ENCODE results near the gene HUWE1.

The HUWE1 gene

GRCh38 chrX:53642337-53642736 is 44.2 kb downstream of the HUWE1 start:
- H3K79me2 ChIP-seq (ENCODE audit: insufficient read depth, low read length): no peaks in the 10 kb centered on the region
- no peak overlapping the region for H2AFZ ChIP-seq (ENCODE audit: low read length)
- H3K4me3 ChIP-seq (ENCODE audit: low read depth, low read length, poor library complexity, severe bottlenecking): no peak overlapping the region
- no peaks in the 10 kb centered on the region for H3K27me3 ChIP-seq (ENCODE audit: insufficient read depth, low read length)
- H4K20me1 ChIP-seq (ENCODE audit: insufficient read depth, low read length): no peaks in the 10 kb centered on the region
- no peaks in the 10 kb centered on the region for H3K9me2 ChIP-seq (ENCODE audit: low read depth, low read length)
- no peak overlapping the region for H3K4me2 ChIP-seq (ENCODE audit: low read length)
- H3K36me3 ChIP-seq (ENCODE audit: insufficient read depth, low read length): peaks cover 88% of the 10 kb centered on the region
- H3K27ac ChIP-seq (ENCODE audit: low read depth, low read length, poor library complexity, severe bottlenecking): no peak overlapping the region
- no peaks in the 10 kb centered on the region for H3F3A ChIP-seq (ENCODE audit: insufficient read depth, low read length)
- H3K9ac ChIP-seq (ENCODE audit: low read length): no peak overlapping the region
- no peak for TF ChIP-seq EZH2 (IDR thresholded peaks at IDR 0.05; ENCODE audit: borderline replicate concordance, low read length)
- no peak for TF ChIP-seq CTCF (IDR thresholded peaks at IDR 0.05; ENCODE audit: low read length)
- no peaks in the 10 kb centered on the region for H3K4me1 ChIP-seq (ENCODE audit: insufficient read depth, low read length, severe bottlenecking)
- H3K9me3 ChIP-seq (ENCODE audit: low read length): no peaks in the 10 kb centered on the region

GRCh38 chrX:53639257-53639656 is 47.3 kb downstream of the HUWE1 start:
- Histone ChIP-seq H3K79me2 (ENCODE audit: insufficient read depth, low read length) (no peaks in the 10 kb centered on the region), H3K27me3 (ENCODE audit: insufficient read depth, low read length) (no peaks in the 10 kb centered on the region), H3F3A (ENCODE audit: insufficient read depth, low read length) (no peaks in the 10 kb centered on the region), H3K4me2 (ENCODE audit: low read length) (no peak overlapping the region), H3K9me2 (ENCODE audit: low read depth, low read length) (no peaks in the 10 kb centered on the region), H2AFZ (ENCODE audit: low read length) (no peak overlapping the region), H3K9me3 (ENCODE audit: low read length) (no peaks in the 10 kb centered on the region), H3K36me3 (ENCODE audit: insufficient read depth, low read length) (peaks cover 86% of the 10 kb centered on the region), H3K9ac (ENCODE audit: low read length) (no peak overlapping the region), H3K4me1 (ENCODE audit: insufficient read depth, low read length, severe bottlenecking) (no peaks in the 10 kb centered on the region), H4K20me1 (ENCODE audit: insufficient read depth, low read length) (no peaks in the 10 kb centered on the region), H3K4me3 (ENCODE audit: low read depth, low read length, poor library complexity, severe bottlenecking) (no peak overlapping the region), H3K27ac (ENCODE audit: low read depth, low read length, poor library complexity, severe bottlenecking) (no peak overlapping the region)
- TF ChIP-seq EZH2 (IDR thresholded peaks at IDR 0.05; ENCODE audit: borderline replicate concordance, low read length) (no peak), CTCF (IDR thresholded peaks at IDR 0.05; ENCODE audit: low read length) (no peak)

- no peak overlapping the region for H3K4me3 ChIP-seq (ENCODE audit: low read depth, low read length, poor library complexity, severe bottlenecking)
- TF ChIP-seq CTCF (IDR thresholded peaks at IDR 0.05; ENCODE audit: low read length) (no peak), EZH2 (IDR thresholded peaks at IDR 0.05; ENCODE audit: borderline replicate concordance, low read length) (no peak)
- H4K20me1 ChIP-seq (ENCODE audit: insufficient read depth, low read length): no peaks in the 10 kb centered on the region
- H3K79me2 ChIP-seq (ENCODE audit: insufficient read depth, low read length): no peaks in the 10 kb centered on the region
- H3K27ac ChIP-seq (ENCODE audit: low read depth, low read length, poor library complexity, severe bottlenecking): no peak overlapping the region
- no peaks in the 10 kb centered on the region for H3K9me3 ChIP-seq (ENCODE audit: low read length)
- H3K4me2 ChIP-seq (ENCODE audit: low read length): no peak overlapping the region
- no peaks in the 10 kb centered on the region for H3K4me1 ChIP-seq (ENCODE audit: insufficient read depth, low read length, severe bottlenecking)
- no peaks in the 10 kb centered on the region for H3F3A ChIP-seq (ENCODE audit: insufficient read depth, low read length)
- no peak overlapping the region for H2AFZ ChIP-seq (ENCODE audit: low read length)
- no peak overlapping the region for H3K9ac ChIP-seq (ENCODE audit: low read length)
- H3K27me3 ChIP-seq (ENCODE audit: insufficient read depth, low read length): no peaks in the 10 kb centered on the region
- no peaks in the 10 kb centered on the region for H3K9me2 ChIP-seq (ENCODE audit: low read depth, low read length)
- H3K36me3 ChIP-seq (ENCODE audit: insufficient read depth, low read length): peaks cover 86% of the 10 kb centered on the region
These were observed 49.0 kb downstream of the HUWE1 start for GRCh38 chrX:53637479-53637878.

Measured in OCI-LY1 (cell line).